Activated naive CD8-positive, alpha-beta T cell treated with anti-CD3 and anti-CD28 coated beads, Interleukin-2, amount 50 U/mL, for 16 hours (primary cell): ENCODE results near the gene NANOS3.

Source experiments
- DNase-seq: peaks from one replicate; pipeline ENCODE4 v3.0.0-alpha.2; 2020; ENCODE audit warnings: low read depth, low spot score

The NANOS3 gene

DNA sequence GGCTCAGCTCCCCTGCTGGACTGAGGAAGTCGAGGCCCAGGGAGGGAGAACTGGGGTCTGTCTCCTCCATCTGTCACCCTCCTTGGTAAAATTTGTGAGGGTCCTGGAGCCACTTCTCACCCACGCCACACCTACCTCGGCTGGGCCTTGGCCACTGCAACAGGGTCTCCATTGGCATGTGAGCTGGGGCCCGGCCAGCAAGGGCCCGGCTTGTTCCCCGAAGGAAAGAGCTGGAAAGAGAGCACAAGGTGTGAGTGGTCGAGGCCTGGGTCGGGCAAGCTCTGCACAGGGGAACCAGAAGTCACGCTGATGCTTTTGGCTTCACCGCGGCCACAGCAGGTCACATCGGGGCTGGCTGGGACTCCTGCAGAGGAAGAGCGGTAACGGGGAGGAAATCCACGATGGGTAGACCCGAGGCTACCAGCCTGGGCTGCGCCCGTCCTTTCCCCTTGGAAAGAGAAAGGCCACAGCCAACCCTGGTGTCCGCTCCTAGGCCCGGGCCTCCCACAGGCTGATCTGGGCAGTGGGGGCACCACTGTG, 9.0 kb downstream of the NANOS3 start:
- DNase-seq: no peak

DNA sequence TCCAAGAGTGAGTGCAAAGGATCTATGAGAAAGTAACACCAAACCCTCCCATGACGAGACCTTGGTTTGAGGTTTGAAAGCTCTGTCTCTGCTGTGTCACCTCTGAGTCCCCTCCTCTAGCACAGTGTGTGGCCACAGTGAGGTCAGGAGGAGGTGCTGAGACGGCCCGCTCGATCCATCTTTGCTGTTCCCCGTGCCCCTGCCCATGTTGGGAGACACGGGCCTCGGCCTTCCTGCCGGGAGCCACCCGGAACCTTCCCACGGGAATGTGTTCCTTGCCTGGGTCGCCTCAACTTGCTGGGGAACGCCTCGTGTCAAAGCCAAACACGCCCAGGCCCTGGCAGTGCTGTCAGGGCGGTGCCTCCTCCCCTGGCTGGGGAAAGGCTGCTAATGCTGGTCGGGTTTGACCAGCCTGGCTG, 10.1 kb downstream of the NANOS3 start:
- DNase-seq: no peak

DNA sequence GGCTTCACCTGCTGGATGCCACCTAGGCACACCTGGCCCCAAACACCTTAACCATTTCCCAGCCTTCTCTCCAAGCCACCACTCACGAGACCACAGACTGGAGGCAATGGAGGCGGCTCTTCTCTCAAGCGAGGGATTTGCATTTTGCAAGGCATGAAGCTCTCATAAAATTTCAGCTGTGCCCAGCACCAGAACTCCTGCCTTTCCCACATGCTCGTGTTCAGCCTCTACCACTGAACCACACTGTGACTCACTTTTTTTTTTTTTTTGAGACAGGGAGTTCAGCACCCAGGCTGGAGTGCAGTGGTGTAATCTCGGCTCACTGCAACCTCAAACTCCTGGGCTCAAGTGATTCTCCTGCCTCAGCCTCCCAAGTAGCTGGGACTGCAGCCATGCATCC, 10.6 kb downstream of the NANOS3 start:
- DNase-seq: no peak

DNA sequence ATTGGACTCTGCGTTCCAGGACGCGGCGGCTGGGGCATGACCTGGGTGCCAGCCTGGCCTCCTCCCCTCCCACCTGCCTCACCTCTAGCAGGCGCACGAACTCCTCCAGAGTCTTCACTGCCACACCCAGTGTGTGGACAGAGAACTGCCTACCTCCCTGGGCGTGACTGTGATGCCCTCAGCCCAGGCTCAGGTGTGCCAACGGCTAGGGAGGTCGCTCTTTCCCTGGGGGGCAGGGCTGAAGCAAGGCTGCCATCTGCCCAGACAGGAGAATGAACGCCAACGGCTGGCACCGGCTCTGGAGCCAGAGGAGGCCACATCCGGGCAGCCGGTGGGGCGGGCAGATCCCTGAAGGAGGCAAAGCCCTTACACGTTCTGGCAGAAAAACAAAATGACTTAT, 11.3 kb downstream of the NANOS3 start:
- no peak for DNase-seq

DNA sequence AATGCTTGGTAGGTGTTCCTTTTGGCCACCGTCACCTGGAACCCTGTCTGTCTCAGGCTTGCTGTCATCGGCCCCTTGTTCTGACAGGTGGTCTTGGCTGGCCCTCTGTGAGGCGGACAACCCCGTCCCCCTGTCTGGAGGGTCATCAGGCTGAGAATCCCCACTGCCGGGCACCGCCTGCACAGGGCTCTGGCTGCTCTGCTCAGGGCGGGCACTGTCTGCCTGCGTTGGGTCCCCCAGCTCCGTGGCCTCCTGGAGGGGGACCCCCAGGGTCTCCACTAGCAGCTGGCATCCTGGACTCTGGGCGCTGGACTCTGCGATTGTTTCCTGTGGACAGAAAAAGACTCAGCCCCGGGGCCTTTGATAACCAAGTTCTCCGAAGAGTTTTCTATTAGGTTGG, 13.2 kb downstream of the NANOS3 start:
- DNase-seq: no peak

DNA sequence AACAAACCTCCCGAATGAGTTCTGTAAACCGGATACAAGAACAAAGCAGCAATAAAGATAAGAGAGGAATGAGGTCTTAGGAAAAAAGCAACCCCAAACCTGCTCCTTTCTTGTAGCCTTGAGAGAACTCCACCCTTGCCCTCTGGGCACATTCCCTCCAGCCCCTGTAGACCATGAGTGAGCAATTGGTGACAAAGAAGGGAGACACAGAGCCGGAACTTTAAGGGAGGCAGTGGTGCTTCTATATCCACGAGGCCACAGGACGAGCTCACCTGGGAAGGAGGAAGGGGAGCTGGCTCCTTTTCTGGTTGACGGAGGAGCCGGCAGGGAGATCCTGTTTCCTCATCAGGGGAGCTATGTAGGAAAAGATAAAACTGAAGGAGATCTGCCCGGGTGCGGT, 15.9 kb downstream of the NANOS3 start:
- DNase-seq: no peak

DNA sequence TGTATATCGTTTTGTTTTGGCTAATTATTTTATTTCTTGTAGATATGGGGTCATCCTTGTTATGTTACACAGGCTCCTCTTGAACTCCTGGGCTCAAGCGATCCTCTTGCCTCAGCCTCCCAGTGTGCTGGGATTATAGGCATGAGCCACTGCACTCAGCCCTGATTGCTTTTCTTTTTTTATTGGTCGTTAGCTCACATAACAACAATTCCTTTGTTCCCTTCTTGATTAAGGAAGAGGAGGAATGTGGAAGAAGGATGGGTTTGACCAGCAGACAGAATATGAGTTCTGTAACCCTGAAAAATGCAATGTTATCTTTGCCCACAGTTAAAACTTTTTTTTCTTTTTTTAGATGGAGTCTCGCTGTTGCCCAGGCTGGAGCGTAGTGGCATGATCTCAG, 17.6 kb downstream of the NANOS3 start:
- DNase-seq: no peak

DNA sequence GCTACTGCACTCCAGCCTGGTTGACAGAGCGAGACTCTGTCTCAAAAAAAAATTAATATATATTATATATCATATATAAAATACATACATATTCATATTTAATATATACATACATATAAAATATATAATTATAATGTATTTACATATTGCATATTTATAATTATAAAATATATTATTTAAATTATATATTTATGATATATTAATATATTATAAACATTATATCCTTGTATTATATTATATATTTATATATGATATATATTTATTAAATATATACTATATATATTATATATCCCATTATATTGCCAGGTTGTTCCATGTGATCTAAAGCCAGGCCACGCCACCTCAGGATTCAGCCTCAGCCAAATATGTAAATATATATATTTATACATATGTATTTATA, 19.3 kb downstream of the NANOS3 start:
- DNase-seq: no peak

DNA sequence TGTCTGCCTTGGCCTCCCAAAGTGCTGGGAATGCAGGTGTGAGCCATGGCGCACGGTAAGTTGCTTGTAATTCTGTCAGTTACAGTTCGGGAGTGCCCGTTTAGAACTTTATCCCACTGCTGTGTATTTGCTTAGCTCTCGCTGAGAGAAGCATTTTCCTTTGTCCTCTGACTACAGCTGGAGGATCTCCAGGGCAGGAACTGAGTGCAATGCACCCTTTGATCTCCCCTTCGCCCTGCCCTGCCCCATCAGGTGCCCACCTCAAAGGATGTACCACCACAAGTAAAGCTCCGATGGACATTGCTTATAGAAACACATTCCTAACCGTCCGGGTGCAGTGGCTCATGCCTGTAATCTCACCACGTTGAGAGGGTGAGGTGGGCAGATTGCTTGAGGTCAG, 22.5 kb downstream of the NANOS3 start:
- no peak for DNase-seq

DNA sequence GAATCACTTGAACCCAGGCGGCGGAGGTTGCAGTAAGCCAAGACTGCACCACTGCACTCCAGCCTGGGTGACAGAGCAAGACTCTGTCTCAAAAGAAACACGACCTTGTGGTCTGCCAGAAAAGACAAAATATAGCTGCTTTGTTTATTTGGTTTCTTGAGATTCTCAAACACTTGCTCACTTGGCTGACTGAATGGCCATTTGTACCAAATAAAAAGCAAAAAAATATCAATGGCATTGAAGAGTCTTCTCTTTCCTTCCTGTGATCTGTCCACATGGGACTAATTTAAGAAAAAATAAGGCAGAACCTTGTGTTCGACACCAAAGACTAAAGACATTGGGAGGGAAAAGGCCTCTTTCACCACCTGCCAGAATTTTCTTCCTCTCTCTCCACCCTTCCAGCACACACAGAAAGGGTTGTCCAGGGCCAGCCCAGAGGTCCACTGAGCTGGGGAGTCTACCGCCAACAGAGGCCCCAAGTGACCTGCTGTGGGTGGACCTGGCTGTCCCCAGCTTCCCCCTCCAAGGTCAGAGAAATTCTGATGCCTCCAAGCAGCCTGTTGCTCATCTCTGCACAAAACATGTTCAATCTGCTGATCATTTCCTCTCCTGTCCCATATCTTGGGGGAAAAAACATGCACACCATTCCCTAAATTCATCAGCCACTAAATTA, 23.1 kb downstream of the NANOS3 start:
- DNase-seq: no peak

DNA sequence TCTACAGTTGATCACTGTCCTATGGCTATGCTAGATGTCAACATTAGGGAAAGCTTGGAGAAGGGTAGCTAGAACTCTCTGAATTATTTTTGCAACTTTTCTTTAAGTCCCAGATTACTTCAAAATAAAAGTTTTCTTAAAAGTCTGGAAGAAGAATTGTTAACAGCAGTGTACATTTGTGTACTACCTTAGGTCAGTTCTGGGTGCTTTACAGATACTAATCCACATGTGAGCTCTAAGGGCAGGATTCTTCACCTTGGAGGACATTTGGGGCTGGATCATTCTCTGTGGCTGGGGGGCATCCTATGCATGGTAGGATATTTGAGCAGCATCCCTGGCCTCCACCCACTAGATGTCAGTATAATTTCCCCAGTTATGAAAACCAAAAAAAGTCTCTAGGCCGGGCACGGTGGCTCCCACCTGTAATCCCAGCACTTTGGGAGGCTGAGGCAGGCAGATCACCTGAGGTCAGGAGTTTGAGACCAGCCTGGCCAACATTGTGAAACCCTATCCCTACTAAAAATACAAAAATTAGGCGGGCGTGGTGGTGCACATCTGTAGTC, 26.1 kb downstream of the NANOS3 start:
- no peak for DNase-seq

DNA sequence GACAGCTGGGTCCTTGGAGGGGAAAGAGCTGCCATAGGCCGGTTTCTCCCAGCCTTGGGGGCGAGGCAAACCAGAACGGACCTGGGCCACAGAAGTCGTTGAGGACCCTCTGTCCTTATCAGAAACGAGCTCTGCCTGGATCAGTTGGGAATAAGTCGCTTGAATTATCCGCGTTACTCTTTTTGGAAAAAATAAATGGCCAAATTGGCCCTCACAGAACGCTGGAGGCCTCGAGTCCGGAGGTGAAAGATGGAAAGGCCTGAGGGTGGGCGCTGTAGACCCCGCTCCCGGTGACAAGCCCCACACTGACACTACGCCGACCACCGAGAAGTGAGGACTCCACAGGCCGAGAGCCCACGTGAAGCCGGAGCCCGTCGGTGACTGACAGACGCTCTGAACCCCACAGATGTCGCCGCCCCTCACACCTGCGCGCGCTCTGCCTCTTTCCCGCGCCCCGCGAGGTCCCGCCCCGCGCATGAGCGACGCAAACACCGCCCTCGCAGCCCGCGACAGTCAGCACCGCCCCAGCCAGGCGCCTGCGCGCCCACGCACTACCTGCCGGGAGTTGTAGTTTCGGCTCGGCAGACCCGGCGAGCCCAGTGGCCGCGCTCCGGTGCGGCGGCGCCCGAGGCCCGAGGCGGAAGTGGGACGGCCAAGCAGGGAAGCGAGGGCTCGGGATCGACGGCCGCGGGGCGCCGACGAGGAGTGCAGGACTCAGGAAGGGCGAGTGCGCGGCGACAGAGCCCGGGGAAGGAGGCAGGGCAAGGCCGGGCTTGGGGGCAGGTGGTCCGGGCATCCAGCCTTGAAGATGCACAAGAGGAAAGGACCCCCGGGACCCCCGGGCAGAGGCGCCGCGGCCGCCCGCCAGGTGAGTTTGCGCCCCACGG, 28.9 kb downstream of the NANOS3 start, which contains the start of the genes BRME1 and CC2D1A:
Gene BRME1 (minus strand): TSS at position 484 of the 887 bp plus-strand sequence. CDS start 1,225 bp downstream, outside the sequence.
Gene CC2D1A (plus strand): TSS at position 568 of the 887 bp plus-strand sequence. CDS start 241 bp downstream, at position 809.
- DNase-seq: peak; percentile 95

DNA sequence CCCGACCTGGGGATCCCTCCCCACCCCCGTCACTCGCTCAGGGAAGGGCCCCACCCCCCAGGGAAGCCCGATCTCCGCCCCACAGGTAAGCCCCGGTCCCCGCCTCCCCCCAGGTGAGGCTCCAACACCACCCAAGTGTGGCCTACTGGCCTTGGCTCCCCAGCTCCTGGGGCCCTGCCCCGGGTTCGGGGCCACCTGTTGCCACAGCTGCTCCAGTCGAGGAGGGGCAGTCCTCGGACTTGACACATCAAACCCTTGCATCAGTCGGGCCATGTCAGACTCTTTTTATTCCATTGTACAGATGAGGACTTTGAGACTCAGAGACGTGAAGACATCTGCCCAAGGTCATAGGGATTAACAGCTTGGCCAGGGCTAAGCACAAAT, 29.6 kb downstream of the NANOS3 start:
- no peak for DNase-seq

DNA sequence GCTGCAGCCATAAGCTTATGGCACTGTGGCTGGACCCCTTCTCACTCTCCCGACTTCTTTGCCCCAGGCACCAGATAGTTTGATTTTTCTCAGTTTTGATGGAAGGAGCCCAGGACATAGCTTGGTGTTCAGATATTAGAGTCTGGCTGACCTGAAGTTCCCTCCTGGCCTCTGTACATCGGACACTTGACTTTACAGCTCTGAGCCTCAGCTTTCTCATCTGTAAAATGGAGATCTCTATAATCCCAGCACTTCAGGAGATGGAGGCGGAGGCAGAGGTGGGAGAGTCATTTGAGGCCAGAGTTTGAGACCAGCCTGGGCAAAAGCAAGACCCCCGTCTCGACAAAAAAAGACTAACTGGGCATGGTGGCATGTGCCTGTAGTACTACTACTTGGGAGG, 30.0 kb downstream of the NANOS3 start:
- no peak for DNase-seq

DNA sequence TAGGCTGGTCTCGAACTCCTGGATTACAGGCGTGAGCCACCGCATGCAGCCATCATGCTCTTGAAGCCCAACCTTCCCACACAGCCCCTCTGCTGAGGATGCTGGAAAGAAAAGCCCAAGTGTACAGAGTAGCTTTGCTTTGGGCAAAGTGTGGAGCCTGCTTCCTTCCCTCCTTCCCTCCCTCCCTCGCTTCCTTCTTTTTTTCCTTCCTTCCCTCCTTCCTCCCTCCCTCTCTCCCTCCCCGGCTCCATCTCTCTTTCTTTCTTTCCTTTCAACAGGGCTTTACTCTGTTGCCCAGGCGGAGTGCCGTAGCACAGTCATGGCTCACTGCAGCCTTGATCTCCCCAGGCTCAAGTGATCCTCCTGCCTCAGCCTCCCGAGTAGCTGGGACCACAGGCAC, 31.7 kb downstream of the NANOS3 start:
- no peak for DNase-seq

DNA sequence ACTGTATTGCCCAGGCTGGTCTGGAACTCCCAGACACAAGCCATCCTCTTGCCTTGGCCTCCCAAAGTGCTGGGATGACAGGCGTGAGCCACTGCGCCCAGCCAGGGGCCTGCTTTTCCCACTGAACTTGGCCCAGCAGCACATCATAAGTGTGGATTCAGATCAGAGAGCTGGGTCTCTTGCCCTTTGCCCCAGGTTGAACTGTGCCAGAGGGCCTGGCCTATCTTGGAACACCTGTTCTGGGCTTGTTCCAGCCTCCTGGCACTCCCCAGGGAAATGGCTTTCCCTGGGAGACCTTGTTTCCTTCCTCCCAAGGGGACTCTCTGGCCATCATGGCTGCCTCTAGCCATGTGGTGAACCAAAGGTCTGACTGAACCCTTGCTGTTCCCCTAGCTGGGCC, 32.5 kb downstream of the NANOS3 start:
- DNase-seq: no peak

DNA sequence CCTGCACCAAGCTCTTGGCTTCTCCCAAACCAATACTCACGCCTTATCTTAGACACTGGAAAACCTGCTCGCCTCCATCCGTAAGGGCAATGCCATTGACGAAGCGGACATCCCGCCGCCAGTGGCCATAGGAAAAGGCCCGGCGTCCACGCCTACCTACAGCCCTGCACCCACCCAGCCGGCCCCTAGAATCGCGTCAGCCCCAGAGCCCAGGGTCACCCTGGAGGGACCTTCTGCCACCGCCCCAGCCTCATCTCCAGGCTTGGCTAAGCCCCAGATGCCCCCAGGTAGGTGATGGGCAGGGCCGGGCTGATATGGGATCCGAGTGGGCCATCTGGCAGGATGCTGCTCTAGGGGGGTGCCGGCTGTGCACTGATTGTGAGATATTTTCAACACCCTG, 36.4 kb downstream of the NANOS3 start:
- no peak for DNase-seq

DNA sequence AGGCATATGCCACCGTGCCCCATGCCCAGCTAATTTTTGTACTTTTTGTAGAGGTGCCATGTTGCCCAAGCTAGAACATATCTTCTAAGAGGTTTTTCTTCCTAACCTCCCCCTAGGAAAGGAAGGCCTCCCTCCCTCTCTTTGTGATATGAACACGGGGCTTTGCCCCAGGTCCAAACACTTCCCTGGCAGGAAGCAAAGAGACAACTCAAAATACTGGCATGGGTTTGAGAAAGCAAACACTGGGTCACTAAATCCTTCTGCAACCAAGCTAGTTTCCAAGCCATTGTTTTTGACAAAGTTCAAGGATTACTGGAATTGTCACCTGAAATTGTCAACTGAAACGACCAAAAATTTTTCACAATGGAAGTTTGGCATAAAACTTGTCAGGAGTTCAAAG, 37.8 kb downstream of the NANOS3 start:
- DNase-seq: no peak

DNA sequence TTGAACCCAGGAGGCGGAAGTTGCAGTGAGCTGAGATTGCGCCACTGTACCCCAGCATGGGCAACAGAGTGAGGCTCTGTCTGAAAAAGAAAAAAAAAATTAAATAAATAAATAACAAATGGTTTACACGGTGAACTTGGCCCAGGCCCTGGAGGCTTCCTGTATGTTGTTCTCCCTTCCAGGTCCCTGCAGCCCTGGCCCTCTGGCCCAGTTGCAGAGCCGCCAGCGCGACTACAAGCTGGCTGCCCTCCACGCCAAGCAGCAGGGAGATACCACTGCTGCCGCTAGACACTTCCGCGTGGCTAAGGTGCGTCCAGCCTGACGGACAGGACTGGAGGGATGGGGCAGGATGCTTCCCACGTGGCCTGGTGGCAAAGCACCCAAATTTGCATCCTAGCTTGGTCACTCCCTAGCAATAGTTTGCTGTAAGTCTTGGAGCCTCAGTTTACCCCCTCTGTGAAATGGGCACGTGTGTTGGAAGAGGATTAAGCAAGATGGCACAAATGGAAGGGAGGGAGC, 41.0 kb downstream of the NANOS3 start:
- DNase-seq: no peak

DNA sequence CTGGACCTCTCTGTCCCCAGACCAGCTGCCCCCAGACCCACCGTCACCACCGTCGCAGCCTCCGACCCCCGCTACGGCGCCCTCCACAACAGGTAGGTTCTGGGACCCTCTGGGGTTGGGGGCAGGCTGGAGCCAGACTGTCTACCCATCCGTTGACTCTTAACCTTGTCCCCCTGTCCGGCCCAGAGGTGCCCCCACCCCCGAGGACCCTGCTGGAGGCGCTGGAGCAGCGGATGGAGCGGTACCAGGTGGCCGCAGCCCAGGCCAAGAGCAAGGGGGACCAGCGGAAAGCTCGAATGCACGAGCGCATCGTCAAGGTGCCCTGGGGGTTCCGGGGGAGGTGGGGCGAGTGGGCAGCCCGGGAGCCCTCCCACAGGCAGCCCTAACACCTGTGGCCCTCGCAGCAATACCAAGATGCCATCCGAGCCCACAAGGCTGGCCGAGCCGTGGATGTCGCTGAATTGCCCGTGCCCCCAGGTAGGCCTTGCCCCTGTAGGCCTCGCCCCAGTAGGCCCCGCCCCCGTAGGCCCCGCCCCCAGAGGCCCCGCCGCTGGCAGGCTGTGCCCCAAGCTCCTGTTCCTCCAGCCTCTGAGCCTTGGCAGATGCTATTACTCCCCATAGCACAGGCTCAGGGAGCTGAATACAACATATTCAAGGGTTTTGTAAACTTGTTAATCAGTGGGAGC, 41.9 kb downstream of the NANOS3 start:
- DNase-seq: no peak

DNA sequence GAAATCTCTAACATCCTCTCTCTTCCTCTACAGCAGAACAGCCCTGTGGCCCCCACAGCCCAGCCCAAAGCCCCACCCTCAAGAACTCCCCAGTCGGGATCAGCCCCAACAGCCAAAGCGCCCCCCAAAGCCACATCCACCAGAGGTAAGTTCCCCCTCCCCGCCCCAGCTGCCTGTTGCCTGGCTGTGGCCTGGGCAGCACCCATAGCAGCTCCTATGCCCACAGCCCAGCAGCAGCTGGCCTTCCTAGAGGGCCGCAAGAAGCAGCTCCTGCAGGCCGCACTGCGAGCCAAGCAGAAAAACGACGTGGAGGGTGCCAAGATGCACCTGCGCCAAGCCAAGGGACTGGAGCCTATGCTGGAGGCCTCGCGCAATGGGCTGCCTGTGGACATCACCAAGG, 43.6 kb downstream of the NANOS3 start:
- DNase-seq: no peak
